ENCODE data around the gene AZIN2.
A peak's percentile ranks its signal among the peaks of the same experiment; 100 is the strongest.
"Not testable (repeated sequence)": the region's sequence is repeated elsewhere in the genome, so short reads cannot be mapped to it uniquely, and the experiment has no call there.

AZIN2 gene

DNA sequence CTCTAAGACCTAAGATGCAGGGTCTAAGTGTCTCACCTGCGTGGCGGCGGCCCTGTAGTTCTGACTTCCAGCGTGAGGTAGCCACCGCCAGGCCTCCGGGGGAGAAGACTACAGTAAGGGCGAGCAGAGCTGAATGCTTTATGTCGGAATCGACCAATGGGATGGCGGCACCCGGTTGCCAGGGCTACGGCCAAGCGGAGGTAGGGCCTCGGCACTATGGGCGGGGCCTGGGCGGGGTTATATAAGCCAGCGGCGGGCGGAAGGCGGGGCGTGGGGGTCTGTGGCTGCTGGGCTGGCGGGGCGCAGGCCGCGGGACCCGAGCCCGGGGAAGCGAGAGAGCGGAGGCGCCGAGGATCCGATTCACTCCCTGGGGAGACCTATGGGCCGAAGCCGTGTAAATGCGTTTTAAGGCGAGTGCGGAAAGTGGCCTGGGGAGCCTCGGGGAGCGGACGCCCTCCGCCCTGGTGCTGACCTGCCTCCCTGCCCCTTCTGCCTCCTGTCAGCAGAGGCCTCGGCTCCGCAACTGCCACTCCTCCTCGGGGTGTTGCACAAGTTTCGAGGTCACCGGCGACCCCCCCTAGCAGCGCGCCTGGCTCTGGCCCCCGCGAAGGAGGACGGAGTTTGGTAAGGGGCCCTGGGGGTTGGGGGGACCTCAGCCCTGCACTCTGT, at the start of gene AZIN2:
AZIN2 (plus strand) TSS at position 269 of the 669 bp plus-strand sequence. CDS start 1,097 bp downstream, outside the sequence.
- peak; percentile 98 for DNase-seq

- no peak for DNase-seq
These were observed 49.4 kb upstream of the AZIN2 start for GRCh38 chr1:33031506-33031905.

DNA sequence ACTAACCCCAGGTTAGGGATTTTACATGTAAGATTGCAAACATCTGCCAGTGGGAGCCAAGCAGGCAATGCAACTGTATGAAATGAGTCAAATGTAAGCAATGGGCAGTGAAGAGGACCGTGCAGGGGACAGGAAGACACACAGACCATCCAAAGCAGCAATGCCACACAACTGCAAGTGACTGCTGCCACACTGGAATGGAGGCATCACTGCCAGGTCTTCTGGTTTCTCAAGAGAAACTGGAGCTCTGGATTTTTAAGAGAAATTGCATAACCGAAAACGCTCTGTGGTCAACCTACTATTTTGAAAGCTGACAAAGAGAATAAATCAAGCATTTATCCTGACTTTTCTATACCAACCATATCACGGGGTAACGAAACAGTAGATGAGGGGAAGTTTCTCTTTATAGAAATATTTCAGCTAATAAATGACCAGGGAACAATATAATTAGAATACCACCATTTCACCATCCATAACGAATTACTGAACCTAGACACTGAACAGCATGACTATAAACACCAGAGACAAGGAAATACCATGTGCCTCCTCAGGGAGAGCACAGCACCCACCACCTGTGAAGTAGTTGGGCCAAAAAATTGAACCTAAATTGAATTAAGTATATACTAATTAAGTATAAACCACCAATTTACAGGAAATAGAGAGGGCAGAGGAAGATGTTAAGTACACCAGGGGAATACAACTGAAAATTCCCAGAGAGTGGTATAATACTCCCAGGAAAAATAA, 48.7 kb upstream of the AZIN2 start:
- DNase-seq, result no peak

GRCh38 chr1:33036051-33036525, 44.9 kb upstream of the AZIN2 start:
- no peak for DNase-seq

DNA sequence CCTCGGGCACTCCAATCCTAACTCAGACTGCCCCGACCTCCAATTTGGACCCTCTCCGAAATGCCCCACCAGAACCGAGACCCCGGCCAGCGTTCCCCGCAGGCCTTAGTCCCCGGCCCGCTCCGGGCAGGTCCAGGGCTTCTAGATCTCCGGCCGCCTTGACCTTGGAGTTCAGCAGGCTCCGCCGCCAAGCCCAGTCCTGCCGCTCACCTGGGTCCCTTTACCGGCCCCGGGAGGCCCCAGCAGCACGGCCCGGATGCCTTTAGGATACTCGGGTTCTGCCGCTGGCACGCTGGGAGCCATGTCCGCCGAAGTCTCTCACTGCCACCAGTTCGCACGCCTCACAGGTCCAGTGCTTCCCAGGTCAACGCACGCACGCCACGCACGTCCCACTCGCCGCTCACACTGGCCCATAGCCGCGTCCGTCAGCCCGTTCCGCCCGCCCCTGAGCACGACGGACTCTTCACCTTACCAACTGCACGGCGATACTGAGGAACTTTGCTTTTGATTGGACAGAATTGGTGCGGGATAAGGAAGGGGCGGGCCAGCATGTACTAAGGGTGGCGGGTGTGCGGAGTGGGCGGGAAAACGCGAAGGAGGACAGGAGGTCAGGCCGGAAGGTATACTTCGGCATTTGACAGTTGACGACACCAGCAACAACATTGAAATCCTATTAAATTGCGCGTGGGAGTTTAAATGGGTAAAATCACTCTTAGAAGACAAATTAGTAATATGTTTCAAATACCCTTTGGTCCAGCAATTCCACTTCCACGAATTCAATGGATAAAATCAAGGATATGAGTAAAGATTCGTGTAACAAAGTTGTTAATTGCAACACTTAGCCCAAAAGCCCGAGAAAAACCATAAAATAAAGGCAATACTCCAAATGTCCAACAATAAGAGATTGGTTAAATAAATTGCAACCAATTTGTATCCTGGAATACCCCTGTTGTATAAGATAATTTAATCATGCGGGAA, 44.1 kb upstream of the AZIN2 start, which contains the start of gene AK2:
AK2 (minus strand) TSS at position 358 of the 978 bp plus-strand sequence; CDS start at position 303, 55 bp downstream.
- DNase-seq, result peak; percentile 78

GRCh38 chr1:33039840-33040239, 41.1 kb upstream of the AZIN2 start:
- no peak for DNase-seq

- DNase-seq, result no peak
These were observed 39.9 kb upstream of the AZIN2 start for GRCh38 chr1:33041026-33041425.

GRCh38 chr1:33042831-33043230, 38.1 kb upstream of the AZIN2 start:
- DNase-seq, result no peak

GRCh38 chr1:33043267-33044092, 37.5 kb upstream of the AZIN2 start:
- no peak for DNase-seq

GRCh38 chr1:33045246-33045645, 35.7 kb upstream of the AZIN2 start:
- DNase-seq, result no peak

- DNase-seq, result no peak
These were observed 35.1 kb upstream of the AZIN2 start for GRCh38 chr1:33045814-33046213.

- DNase-seq, result not testable (repeated sequence)
These were observed 34.7 kb upstream of the AZIN2 start for GRCh38 chr1:33046234-33046633.

DNA sequence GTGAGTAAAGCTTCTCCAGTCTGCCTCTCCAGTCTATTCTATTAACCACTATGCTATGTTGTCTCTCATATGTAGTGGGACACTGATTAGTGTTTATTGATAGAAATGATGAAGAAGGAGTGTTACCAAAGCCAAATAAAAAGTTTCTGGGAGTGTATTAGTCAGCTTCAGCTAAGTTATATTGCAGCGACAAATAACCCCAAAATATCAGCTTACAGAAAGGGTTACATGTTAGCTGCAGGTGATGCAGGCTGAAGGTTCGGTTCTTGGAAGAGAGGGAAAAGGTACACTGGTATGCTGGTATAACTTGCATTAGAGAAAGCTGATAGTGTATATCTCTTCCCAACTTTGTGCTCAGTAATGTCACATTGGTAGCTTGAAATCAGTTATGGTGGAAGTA, 33.7 kb upstream of the AZIN2 start:
- DNase-seq, result no peak

- DNase-seq, result no peak
These were observed 33.1 kb upstream of the AZIN2 start for GRCh38 chr1:33047839-33048305.

DNA sequence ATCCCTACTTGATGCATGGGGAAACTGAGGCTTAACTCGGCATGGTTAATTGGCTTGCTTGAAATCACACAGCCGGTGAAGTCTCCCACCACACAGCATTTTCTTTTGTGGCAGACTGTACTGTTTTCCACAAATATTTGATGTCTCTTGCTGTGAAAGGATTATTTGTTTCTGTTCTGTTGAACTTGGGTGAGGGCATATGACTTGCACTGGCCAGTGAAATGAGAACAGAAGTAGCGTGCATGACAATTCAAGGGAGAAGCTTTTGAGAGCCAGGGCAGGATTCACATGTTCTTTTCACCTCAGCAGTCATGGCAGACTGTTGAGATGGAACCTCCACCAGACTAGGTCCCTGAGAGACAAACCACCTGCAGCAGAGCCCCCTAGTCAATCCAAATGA, 32.5 kb upstream of the AZIN2 start:
- DNase-seq, result no peak

DNA sequence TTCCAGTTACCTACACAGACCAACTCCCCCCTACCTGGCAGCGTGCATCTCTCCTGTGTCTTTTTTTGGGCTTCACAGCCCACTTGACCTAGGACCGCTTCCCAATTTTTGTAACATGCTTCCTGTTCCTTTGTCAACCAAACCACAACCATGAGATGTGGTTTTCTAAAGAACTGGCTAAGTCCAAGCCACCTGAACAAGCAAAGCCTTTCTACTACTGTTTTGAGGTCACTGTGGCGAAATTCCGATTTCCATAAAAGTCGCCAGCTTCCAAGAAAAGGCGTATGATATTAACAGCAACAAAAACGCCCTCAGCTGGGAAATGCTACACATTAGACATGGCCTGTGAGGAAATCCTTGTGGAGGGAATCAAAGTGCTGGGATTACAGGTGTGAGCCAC, 31.6 kb upstream of the AZIN2 start:
- no peak for DNase-seq

DNA sequence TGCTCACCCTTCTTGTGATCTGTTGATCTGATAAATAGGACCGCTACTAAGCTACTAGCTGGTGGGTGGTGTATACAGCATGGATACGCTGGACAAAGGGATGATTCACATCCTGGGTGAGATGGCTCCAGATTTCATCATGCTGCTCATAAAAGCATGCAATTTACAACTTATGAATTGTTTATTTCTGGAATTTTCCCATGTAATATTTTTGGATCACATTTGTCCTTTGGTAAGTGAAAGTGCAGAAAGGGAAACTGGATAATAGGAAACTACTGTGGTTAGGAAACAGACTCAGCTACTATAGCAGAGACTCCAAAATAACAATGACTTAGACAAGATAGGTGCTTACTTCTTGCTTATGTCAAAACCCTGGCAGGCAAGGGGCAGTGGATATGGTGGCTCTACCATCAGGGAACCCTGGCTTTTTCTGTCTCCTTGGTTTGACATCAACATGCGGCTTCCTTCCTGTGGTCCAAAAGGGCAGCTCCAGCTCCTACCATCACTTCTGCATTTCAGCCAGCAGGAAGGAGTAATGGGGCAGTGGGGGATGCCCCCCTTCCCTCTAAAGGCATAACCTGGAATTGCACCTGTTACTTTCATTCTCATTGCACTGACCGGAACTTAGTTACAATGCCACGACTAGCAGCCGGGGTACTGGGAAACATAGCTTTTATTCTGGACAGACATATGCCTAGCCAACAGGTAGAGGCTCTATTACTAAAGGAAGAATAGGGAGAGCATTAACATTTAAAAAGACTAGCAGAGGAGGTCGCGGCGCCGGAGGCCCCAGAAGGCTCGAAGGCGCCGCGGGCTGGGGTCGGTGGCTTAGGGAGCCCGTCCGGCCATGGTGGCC, 30.5 kb upstream of the AZIN2 start:
- DNase-seq, result no peak

GRCh38 chr1:33055210-33056008, 25.5 kb upstream of the AZIN2 start:
- no peak for DNase-seq

GRCh38 chr1:33056426-33056825, 24.5 kb upstream of the AZIN2 start:
- no peak for DNase-seq

DNA sequence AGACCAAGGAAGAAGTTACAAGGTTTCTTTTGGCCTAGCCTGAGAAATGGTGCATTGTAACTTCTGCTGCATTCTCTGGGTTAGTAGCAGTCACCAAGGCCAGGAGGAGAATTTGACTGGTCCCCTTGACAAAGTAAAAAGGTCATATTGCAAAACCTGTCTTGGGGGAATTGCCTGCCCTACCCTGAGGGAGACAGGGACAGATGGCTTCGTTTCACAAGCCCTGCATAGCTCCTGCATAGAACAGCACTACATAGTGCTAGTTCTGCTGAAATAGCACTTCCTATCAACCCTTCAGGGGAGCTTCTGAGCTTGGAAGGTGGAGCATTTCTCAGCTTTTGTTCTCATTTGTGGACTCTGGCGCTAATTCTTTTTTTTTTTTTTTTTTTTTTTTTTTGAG, 23.9 kb upstream of the AZIN2 start:
- no peak for DNase-seq
